ENCODE measurements around the gene CNMD. TPM values are rescaled to one million over a fixed set of nuclear protein-coding genes. Genes with fewer than 3 reads are reported as not detected.
"Not testable (repeated sequence)": the region's sequence is repeated elsewhere in the genome, so short reads cannot be mapped to it uniquely, and the experiment has no call there.

The CNMD gene
- total RNA-seq, 1 donor from 2014 or later: not detected

- no peak for DNase-seq
Measured at GRCh38 chr13:52743988-52744387, 4.4 kb upstream of the CNMD start.

DNA sequence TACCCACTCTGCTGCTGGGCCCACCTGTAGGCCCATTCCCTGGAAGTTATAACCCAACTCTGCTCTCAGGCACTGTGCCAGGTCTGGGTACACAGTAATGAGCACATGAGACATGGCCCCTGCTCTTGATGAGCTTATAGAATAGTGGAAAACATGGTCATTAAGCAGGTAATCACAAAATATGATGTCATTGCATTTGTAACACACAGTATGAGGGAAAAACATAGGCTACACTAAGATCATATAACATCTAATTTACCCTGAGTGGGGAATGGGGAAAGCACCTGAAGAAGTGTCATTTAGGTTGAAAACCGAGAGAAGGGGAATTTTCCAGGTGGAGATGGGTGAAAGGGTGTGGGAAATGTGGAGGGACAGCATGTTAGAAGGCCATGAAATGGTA, 3.9 kb upstream of the CNMD start:
- DNase-seq: no peak

GRCh38 chr13:52738719-52739467, 727 bp downstream of the CNMD start:
- peak; percentile 38 for DNase-seq

DNA sequence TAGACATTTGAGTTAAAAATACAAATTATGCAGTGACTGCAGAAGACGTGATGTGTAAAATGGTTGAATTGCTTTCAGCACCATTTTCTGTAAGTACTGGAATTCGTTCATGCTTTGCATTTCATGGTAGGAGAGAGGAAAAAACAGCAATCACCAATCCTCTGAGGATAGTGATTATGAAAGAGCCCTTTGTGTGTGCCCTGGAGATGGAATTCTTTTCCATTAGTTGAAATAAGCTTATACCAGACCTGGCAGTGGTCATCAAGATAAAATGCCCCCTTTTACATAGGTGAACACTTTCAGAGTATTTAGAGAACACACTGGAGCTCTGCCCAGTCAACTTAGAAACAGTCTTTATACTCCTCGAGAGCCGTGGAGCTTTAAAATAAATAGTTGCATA, 1.7 kb downstream of the CNMD start:
- DNase-seq: no peak

- no peak for DNase-seq
Measured at GRCh38 chr13:52737451-52737850, 2.2 kb downstream of the CNMD start.

DNA sequence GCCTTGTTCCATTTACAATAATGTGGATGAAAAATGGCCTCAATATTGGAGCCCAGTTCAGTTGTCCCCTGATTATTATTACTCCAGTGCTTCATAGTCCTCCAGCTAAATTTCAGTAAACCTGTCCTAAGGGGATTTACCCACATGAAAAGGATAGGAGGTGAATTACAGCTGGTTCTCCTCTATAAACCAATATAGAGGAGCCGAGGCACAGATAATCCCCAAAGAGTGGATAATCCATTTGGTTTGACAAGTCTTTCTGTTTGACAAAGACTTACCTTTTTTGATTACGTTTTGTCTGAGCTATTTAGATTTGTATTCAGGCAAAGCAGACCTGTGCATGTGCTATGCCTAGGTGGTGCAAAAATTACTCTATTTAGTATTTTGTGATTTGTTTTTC, 2.7 kb downstream of the CNMD start:
- DNase-seq: no peak

- DNase-seq: no peak
Measured at GRCh38 chr13:52734075-52734623, 5.5 kb downstream of the CNMD start.

GRCh38 chr13:52726258-52726657, 13.4 kb downstream of the CNMD start:
- no peak for DNase-seq

- DNase-seq: no peak
Measured at GRCh38 chr13:52725302-52725701, 14.3 kb downstream of the CNMD start.

DNA sequence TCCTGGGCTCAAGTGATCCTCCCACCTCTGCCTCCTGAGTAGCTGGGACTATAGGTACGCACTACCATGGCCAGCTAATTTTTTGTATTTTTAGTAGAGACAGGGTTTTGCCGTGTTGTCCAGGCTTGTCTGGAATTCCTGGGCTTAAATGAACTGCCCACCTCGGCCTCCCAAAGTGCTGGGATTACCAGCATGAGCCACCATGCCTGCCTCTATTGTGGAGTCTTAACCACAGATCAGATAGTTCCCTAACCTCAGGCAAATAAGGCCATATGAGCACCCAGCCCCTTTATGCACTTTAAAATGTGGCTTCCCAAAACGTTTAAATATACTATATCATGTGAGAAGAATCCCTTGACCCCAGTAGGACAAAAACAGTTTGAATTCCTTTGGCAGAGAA, 16.4 kb downstream of the CNMD start:
- no peak for DNase-seq

DNA sequence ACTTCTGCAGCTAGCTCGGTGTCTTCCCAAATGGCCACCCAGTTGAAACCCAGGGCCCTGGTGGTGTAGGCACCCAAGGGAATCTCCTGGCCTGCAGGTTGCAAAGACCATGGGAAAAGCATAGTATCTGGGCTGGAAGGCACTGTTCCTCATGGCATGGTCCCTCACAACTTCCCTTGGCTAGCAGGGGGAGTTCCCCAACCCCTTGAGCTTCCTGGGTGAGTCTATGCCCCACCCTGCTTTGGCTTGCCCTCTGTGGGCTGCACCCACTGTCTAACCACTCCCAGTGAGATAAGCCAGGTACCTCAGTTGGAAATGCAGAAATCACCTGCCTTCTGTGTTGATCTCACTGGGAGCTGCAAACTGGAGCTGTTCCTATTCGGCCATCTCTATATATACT, 18.3 kb downstream of the CNMD start:
- not testable (repeated sequence) for DNase-seq

- DNase-seq: not testable (repeated sequence)
Measured at GRCh38 chr13:52720904-52721303, 18.7 kb downstream of the CNMD start.

DNA sequence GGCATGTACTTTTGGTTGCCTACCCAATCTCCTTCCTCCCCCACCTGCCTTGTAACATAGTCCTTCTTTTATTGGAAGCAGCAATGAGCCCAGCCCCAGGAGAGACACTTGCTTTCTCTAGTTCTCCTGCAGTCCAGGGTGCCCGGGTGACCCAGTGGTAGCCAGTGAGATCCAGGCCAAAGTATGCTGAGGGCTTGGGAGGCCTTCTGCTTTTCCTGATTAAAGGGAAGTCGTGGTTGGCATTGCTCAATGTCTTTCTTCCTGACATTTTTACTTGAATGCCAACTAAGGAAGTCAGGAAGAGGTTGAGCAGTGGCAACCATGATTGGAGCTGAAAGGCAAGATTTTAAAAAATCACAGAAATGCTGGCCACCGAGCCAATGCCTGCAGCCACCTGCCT, 25.7 kb downstream of the CNMD start:
- peak; percentile 7 for DNase-seq

DNA sequence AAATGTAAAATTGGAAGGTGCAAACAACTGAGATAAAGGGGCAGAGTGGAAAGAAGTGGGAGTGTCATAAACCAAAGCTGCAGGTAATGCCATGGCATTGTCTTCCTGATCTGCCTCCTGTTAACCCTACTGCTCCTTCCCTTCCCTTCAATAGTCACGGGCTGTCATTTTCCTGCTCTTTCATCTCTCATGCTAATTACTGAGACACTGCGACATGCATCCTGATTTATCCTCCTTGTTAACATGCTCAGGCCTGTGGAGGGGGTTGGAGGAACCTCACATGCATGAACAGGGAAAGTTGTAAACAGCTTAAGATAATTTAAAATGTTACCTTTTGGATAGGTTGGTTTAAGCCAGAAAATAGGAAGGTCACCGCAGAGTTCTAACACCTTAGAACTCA, 27.2 kb downstream of the CNMD start:
- DNase-seq: no peak

DNA sequence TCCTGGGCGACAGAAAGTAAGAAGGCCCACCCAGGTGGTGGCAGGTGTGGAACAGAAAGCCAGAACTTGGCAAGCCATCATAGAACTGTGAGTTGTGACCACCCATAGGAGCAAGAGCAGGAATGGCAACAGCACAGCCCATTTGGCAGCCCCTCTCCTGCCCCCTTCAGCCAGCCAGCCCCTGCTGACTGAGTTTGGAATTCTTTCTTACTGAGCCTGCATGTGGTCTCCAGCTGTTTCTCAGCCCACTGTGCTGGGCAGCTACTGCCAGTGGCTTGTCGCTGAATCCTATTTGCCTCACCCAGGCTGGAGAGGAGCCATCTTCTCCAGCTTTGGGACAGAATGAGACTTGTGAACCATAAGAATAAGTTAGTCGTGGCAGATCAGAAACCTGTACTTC, 28.3 kb downstream of the CNMD start:
- DNase-seq: no peak

- not testable (repeated sequence) for DNase-seq
Measured at GRCh38 chr13:52708266-52708665, 31.4 kb downstream of the CNMD start.

DNA sequence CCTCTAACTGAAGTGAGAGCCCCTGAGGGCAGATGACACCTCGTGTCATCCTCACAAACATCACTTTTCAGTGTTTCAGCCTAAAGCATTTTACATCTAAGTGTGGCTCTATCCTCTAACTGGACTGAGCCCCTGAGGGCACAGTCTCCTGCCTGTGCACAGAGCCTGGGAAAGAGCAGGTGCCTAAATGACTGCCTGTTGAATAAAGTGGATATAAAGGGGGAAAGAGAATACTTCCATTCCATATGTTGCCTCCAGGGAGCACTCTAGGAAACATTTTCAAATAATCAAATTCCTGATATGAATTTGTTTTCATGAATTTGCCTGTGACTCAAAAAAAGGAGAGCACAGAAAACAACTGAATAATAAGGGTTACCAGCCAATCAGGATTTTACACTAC, 32.2 kb downstream of the CNMD start:
- no peak for DNase-seq

- DNase-seq: no peak
Measured at GRCh38 chr13:52706081-52706480, 33.5 kb downstream of the CNMD start.

DNA sequence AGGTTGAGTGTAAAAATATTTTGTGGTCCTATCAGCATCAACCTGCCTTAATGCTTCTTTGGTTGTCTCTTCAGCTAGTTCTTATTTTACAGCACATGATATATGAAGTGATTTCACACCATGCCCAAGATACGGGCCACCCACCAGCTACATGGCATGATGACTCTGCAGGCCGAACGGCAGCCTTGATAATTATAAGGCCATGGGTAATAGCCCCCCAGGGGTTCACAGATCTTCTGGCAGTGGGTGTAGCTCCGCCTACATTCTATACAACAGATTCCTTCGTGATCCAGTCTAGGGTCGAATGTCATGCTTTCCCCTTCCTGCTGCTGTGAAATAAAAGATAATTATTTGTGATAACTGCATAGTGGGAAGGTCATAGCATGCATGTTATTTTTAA, 36.1 kb downstream of the CNMD start:
- DNase-seq: no peak

DNA sequence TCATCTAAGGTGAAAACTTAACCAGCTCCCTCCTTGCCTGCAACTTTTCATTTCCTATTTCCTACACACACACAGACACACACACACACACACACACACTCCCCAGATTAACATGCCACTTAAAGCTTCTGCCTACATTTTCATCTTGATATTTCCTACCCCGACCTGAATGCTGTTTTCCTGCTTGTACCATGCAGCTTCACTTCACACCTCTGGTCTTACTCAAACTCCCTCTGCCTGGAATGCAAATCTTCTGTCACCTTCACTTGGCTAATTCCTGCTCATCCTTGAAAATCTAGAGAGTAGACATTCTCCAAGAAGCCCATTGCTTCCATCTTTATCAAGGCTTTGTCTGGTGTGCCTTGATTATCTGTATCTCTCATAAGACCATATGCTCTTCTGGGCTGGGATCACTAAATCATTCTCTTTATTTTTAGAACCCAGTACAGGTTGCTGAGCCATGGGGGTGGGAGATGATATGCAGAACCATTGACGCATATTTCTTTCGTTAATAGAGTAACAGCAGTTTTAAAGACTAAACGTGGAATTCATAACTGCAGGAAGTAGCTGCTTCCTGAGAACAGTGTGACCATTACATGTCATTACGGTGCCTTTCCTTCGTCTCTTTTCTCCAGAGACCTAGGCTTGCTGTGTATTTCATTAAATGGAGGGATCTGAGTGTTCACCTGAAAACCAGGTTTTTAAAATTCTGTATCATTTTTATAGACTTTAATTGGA, 37.7 kb downstream of the CNMD start:
- DNase-seq: peak; percentile 55

DNA sequence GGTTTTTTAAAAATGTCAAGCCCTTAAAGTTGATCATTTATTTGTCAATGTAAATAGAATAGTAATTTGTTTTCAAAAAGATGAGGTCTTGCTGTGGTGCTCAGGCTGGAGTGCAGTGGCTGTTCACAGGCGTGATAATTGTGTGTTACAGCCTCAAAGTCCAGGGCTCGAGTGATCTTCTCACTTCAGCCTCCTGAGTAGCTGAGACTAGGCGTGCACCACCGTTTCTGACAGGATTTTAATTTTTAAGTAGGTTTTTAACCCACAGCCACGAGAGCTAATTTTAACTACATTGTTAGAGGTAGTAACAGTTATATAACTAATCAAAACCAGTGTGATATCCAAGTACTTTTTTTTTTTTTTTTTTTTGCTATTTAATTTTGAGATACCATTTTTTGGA, 43.1 kb downstream of the CNMD start:
- no peak for DNase-seq

DNA sequence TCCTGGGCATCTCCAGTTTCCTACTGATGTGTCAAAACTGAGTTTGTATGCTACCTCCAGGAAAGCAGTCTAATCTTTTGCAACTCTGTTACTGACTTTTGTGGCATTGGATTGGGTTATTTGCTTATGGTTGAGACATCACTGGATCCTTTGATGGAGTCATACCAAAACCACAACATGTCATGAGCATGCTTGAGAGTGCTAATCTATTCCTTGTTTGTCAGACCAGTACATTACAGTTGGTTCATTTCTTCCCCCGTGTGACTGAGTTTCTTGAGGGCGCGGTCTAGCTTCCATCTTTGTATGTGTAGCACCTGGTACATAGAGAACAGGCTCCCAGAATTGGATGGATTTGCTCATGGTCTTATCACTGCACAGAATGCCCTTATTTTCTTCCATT, 43.8 kb downstream of the CNMD start:
- DNase-seq: no peak

DNA sequence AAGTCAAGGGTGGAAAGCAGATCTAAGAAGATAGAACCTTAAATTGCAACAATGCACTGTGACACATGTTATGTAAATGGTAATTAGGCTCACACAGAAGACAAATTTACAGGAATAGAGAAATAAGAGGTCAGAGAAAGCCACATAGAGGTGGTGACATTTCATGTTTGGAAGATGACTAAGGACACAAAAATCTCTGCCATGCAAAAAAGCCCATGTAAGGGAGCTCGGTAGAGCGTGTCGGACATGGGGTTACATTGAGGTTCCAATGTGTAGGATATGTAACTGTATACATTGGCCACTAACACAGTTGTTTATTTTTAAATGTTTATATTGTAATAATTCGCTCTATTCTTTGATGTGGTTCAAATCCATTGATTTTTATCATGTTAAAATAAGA, 53.2 kb downstream of the CNMD start:
- DNase-seq: no peak

GRCh38 chr13:52685806-52686205, 53.8 kb downstream of the CNMD start:
- DNase-seq: not testable (repeated sequence)
